Islet of Langerhans (tissue), 1 donor: ENCODE measurements around the gene SMC5.
"Not testable (repeated sequence)": the region's sequence is repeated elsewhere in the genome, so short reads cannot be mapped to it uniquely, and the experiment has no call there.

Source experiments
- FAIRE-seq: peaks from one replicate; lab custom pipeline; 2011; peaks lifted over from hg19 to GRCh38; lab: Jason Lieb, UNC

The SMC5 gene

GRCh38 chr9:70258692-70259511, at the start of gene SMC5:
TSS of gene SMC5 (plus strand) at chr9:70258978. CDS start at chr9:70259079, 101 bp downstream.
- no peak for FAIRE-seq

GRCh38 chr9:70217029-70217428, 41.7 kb upstream of the SMC5 start:
- no peak for FAIRE-seq

- no peak for FAIRE-seq
These were observed 40.0 kb upstream of the SMC5 start for GRCh38 chr9:70218767-70219166.

- no peak for FAIRE-seq
These were observed 38.6 kb upstream of the SMC5 start for GRCh38 chr9:70220216-70220615.

- no peak for FAIRE-seq
These were observed 36.4 kb upstream of the SMC5 start for GRCh38 chr9:70222354-70222753.

GRCh38 chr9:70228118-70228517, 30.7 kb upstream of the SMC5 start:
- no peak for FAIRE-seq

- no peak for FAIRE-seq
These were observed 30.2 kb upstream of the SMC5 start for GRCh38 chr9:70228611-70229010.

- FAIRE-seq: no peak
These were observed 29.8 kb upstream of the SMC5 start for GRCh38 chr9:70229026-70229425.

- no peak for FAIRE-seq
These were observed 29.2 kb upstream of the SMC5 start for GRCh38 chr9:70229579-70229978.

- no peak for FAIRE-seq
These were observed 26.3 kb upstream of the SMC5 start for GRCh38 chr9:70232476-70232875.

- FAIRE-seq: not testable (repeated sequence)
These were observed 24.6 kb upstream of the SMC5 start for GRCh38 chr9:70234208-70234607.

GRCh38 chr9:70245952-70246351, 12.8 kb upstream of the SMC5 start:
- not testable (repeated sequence) for FAIRE-seq

GRCh38 chr9:70250221-70250620, 8.6 kb upstream of the SMC5 start:
- FAIRE-seq: no peak

- no peak for FAIRE-seq
These were observed 3.3 kb upstream of the SMC5 start for GRCh38 chr9:70255486-70255885.

- FAIRE-seq: no peak
These were observed 2.6 kb upstream of the SMC5 start for GRCh38 chr9:70256123-70256551.

- peak; percentile 65 for FAIRE-seq
These were observed 1.3 kb upstream of the SMC5 start for GRCh38 chr9:70257502-70257901.

- FAIRE-seq: no peak
These were observed 637 bp upstream of the SMC5 start for GRCh38 chr9:70257991-70258691.

GRCh38 chr9:70259512-70259802, 679 bp downstream of the SMC5 start:
- FAIRE-seq: no peak

- no peak for FAIRE-seq
These were observed 1.2 kb downstream of the SMC5 start for GRCh38 chr9:70260007-70260443.

- FAIRE-seq: no peak
These were observed 1.8 kb downstream of the SMC5 start for GRCh38 chr9:70260606-70261005.

GRCh38 chr9:70261131-70261870, 2.5 kb downstream of the SMC5 start:
- FAIRE-seq: no peak

GRCh38 chr9:70262366-70262765, 3.6 kb downstream of the SMC5 start:
- no peak for FAIRE-seq

- peak; percentile 70 for FAIRE-seq
These were observed 4.2 kb downstream of the SMC5 start for GRCh38 chr9:70262948-70263347.
